Medulla oblongata (tissue), 1 donor: ENCODE measurements around the gene ZNF28.
"Not testable (repeated sequence)": the region's sequence is repeated elsewhere in the genome, so short reads cannot be mapped to it uniquely, and the experiment has no call there.

Source experiments
- DNase-seq: peaks from one replicate; pipeline ENCODE4 v3.0.0-alpha.2; 2015; ENCODE audit errors: extremely low spot score

The ZNF28 gene

DNA sequence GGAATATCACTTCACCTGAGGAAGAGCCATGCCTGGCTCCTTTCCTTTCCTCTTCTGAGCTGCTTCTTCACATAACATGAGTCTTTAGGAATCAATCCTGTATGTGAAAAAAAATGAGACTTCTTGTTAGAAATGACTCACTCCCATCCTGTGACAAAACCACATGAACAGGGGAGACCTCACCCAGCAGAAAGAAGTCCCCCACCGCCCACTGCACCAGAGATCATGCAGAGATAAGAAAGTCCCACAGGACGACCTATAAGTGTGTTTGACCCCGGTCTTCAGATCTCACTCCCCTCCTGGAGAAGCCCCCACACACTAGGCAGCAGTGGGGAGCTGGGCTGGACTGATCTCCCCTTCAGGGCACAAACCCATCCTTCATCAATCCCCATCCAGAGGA, 42.6 kb downstream of the ZNF28 start:
- no peak for DNase-seq

DNA sequence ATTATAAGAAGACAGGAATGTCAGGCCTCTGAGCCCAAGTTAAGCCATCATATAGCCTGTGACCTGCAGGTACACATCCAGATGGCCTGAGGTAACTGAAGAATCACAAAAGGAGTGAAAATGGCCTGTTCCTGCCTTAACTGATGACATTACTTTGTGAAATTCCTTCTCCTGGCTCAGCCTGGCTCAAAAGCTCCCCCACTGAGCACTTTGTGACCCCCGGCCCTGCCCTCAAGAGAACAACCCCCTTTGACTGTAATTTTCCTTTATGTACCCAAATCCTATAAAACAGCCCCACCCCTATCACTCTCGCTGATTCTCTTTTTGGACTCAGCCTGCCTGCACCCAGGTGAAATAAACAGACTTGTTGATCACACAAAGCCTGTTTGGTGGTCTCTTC, 65.0 kb downstream of the ZNF28 start:
- not testable (repeated sequence) for DNase-seq

DNA sequence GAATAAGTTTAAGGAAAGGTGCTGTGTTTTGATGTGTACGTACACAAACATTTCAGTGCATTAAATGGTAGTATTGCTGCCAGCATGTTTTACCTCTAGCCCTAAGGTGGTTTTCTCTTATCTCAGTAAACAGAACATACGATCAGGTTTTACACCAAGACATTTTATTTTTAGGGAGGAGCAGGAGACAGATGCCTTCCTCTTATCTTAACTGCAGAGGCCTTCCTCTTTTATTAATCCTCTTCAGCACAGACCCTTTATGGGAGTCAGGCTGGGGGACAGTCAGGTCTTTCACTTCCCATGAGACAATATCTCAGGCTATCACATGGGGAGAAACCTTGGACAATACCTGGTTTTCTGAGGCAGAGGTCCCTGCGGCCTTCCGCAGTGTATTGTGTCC, 71.7 kb downstream of the ZNF28 start:
- DNase-seq = no peak

DNA sequence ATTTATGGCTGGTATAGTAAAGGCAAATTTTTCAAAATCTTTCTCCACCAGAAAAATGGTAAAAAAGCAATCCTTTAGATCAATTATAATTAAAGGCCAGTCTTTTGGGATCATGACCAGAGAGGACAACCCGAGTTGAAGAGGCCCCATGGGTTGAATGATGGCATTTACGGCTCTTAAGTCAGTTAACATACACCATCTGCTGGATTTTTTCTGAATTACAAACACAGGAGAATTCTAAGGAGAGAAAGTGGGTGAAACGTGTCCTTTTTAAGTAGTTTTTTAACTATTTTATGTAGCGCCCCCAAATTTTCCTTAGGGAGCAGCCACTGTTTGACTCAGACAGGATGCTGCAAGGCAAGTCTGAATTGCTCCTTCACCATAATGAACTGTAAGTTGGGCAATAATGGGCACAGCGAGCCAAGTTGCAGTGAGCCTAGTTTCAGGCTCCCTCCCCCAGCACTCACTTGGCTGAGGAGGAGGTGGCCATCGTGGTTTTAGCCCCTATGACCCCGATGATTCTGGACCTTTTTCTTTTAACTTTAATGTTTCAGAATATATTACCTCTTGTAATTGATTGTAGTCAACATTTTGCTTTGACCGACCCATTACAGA, 73.0 kb downstream of the ZNF28 start:
- DNase-seq = peak; percentile 72
